Measurements from ENCODE around the gene MAGEA11. TPM values are rescaled to one million over a fixed set of nuclear protein-coding genes. Genes with fewer than 3 reads are reported as not detected.
"Not testable (repeated sequence)": the region's sequence is repeated elsewhere in the genome, so short reads cannot be mapped to it uniquely, and the experiment has no call there.

Gene MAGEA11
- total RNA-seq, 1 experiment from 2014 or later, result not detected

DNA sequence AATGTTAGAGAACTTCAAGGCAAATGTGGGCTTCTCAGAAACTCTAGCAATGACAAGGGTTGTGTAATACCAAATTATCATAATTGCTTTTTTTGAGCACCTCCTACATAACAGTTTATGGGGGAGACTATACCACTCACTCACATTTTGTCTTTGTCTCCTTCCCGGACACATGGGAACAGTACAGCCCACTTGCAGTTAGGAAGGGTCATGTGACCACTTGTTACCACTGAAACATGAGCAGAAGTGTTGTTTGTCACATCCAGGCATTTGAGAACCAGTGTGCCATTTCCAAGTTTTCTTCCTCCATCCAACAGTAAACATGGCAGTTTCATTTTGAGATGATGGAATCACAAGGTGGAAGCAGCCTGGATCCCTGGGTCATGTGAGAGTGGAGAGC, 6.9 kb downstream of the MAGEA11 start:
- DNase-seq (ENCODE audit: low read depth), result no peak

DNA sequence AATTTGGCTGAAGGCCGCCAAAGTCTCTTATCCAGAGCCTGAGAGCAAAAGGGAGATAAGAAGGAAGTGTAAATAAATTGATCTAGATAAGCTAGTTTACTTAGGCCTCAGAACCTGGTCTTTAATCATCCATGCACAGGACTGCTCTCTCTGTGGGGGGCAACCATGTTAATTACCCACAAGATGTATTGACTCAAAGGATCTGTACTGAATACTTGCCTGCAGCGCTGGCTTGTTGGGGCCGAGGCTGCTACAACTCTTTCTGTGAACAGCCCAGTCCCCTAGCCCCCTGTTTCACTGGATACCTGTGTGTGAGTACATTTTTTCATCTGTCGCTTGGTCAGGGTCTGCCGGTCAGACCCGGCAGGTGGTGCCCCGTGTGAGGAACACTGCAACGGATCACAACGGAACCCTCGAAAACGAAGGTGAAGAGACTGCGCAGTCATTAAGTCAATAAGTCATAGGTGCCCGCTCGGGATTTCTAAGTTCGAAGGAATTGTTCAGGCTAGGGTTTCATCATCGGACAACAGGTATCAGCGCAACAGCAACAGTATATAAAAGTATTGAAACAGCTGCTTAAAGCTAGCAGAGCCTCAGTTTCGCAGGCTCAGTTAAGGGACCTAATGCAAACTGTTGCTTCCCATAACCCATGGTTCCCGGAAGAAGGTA, 8.3 kb downstream of the MAGEA11 start:
- DNase-seq (ENCODE audit: low read depth), result no peak

DNA sequence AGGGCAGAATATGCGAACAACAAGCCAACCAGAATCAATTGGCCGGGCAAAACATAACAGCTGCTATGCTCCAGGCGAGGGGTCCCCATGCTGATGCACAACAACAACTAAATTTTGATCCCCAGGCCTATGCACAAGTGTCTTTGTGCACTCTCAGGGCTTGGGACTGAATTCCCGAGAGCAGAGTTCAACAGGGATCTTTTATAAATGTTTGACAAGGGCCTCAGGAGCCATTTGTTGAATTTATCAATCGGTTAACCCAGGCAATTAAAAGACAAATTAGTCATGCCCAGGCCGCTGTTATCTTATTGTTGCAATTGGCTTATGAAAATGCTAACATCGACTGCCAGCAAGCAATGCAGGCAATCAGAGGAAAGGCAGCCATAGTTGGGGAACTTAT, 9.4 kb downstream of the MAGEA11 start:
- not testable (repeated sequence) for DNase-seq (ENCODE audit: low read depth)

DNA sequence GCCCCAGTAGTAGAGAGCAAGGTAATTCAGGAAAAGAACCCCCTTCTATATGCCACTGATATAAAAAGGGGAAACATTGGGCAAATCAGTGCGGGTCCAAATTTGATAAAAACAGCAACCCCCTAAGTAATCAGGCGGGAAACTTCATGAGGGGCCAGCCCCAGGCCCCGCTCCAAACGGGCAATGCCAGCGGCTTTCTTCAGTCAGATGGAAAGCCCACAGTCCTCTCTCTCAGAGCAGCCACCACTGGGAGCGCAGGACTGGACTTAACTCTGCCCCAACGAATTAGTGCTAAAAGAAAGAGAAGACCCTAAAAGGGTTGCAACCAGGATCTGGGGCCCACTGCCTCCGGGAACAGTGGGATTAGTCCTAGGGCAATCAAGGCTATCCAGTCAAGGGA, 9.9 kb downstream of the MAGEA11 start:
- DNase-seq (ENCODE audit: low read depth), result no peak

DNA sequence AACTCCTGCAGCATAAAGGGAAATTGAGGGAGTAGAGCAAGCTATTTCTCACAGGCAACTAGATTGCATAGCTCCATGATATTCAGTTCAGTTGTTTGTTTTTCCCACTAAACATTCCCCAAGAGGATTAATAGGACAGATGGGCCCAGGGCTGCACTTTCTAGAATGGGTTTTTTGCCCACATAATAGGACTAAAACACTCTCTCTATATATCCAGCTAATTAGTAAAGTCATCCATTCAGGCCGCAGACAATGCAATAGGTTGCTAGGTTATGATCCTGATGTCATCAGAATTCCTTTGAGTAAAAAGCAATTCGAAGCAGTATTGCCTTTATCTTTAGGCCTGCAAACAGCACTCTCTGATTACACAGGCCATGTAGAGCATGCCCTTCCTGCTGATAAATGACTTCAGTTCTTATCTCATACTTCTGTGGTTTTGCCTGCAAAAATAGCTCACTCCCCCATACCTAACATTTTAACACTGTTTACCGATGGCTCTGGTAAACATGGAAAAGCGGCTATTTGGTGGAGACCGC, 11.8 kb downstream of the MAGEA11 start:
- not testable (repeated sequence) for DNase-seq (ENCODE audit: low read depth)

DNA sequence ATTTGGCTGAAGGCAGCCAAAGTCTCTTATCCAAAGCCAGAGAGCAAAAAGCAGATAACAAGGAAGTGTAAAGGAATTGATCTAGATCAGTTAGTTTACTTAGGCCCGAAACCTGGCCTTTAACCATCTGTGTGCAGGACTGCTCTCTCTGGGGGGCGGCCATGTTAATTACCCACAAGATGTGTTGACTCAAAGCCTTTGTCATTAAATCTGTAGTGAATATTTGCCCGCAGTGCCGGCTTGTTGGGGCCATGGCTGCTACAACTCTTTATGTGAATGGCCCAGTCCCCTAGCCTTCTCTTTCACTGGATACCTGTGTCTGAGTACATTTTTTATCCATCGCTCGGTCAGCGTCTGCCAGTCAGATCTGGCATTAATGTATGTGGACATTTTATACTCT, 15.4 kb downstream of the MAGEA11 start:
- DNase-seq (ENCODE audit: low read depth), result not testable (repeated sequence)

DNA sequence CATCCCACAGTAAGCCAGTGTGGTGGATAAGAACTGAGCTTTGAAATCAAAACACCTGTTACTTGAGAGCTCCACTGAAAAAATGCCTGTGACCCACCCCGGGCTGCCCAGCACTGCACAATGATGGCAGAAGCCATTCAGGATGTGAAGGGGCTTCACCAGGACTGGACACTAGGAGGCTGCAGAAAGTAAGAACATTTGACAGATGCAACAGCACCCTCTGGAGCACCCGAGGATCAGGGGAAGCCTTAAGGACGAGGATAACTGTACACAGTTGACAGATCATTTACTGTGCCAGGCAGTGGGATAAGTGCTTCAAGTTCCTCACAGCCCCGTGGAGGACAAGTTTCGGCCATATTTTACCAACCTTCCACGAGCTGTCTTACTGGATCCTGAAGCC, 30.4 kb downstream of the MAGEA11 start:
- not testable (repeated sequence) for DNase-seq (ENCODE audit: low read depth)

DNA sequence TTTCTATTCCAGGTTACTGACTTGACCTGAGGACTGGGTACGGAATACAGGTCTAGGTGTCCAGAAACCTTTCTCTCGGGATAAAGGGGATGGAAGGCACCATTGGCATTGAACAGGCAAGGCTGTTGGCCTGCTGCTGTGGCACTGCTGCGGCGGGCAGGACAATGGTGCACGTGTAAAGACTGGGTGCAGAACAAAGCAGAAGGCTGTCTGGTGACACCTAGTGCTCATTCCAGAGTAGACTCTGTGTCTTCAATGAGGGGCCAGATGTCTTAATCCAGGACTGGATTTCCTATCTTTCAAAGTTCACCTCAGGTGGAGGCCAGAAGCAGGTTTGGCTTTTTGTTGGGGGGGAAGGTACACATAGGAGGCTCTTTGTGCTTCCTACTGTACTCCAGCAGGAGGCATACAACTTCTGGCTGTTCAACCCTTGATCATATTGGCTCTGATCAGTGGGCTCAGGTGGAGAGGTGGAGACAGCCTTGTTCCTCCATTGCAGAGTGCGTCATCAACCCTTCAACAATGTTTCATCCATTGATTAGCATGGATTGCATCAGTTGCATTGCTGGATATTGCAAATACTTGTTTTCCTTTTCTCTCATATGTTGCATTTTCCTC, 34.6 kb downstream of the MAGEA11 start:
- DNase-seq (ENCODE audit: low read depth), result not testable (repeated sequence)

DNA sequence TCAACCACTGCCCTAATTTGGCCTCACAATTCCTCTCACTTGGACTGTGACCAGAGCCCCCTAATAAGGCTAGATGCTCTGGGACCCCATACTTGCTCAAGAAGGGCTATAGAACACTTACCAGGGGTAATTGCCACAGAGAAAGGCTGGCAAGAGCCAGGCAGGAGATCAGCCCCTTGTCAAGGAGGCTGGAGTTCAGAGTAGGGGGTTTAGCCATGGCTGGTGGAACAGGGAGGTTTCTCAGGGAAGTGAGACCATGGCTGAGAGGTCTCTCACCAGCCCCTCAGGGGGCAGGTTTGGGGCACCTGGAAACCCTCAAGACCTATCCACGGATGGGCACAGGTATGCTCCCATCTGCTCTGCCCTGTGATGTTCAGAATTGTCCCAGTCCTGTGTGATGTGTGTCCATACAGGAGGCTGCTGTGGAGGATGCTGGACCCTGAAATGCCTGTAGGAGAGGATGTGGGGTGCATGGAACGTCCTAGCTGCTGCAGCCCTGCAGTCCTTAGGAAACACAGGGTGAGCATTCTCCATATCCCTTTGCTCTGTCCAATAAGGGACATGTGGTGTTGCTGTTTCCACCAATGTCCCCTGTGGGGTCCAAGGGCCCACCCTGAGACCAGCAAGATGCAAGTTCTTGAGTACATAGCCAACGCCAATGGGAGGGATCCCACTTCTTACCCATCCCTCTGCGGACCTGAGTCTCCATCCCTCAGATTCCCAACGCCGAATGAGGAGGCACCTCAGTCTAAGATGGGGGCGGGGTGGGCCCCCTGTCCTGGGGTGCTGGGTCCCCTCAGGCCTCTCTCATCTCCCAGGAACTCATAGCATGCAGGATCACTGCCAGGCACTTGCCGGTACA, 45.6 kb downstream of the MAGEA11 start:
- no peak for DNase-seq (ENCODE audit: low read depth)

DNA sequence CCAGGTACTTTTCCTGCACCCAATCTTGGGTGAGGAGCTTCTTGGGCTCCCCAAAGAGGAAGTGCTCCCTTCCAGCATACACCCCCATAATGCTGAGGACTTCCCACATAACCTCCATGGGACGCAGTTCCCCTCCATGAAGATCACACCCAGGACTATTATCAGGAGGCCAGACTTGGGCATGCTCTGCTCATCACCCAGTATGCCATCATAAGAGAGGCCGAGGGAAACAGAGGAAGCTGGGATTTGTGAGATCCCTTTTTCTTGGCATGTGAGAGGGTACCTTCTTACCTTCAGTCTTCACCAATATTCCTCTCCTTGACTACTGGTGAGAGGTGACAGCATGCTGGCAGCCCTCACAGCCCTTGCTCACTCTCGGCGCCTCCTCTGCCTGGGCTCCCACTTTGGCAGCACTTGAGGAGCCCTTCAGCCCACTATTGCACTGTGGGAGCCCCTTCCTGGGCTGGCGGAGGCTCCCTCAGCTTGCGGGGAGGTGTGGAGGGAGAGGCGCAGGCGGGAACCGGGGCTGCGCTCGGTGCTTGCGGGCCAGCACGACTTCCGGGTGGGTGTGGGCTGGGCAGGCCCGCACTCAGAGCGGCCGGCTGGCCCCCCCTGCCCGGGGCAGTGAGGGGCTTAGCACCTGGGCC, 46.3 kb downstream of the MAGEA11 start:
- no peak for DNase-seq (ENCODE audit: low read depth)

DNA sequence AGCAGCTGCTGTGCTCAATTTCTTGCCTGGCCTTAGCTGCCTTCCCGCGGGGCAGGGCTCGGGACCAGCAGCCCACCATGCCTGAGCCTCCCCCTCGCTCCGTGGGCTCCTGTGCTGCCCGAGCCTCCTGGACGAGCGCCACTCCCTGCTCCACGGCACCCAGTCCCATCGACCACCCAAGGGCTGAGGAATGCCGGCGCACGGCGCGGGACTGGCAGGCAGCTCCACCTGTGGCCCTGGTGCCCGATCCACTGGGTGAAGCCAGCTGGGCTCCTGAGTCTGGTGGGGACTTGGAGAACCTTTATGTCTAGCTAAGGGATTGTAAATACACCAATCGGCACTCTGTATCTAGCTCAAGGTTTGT, 46.8 kb downstream of the MAGEA11 start:
- not testable (repeated sequence) for DNase-seq (ENCODE audit: low read depth)

DNA sequence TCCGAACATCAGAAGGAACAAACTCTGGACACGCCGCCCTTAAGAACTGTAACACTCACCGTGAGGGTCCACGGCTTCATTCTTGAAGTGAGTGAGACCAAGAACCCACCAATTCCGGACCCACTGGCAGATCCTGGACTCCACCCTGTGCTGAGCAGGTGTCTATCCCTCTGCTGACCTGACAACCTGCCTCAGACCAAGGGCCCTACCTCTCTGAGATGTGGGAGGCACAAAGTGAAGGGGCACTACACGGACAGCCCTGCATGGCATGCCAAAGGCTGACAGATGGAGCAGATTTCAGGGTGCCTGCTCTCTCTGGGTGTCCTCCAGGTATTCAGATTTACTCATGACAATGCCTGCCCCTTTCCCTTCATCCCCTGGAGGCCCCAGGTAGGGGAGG, 48.0 kb downstream of the MAGEA11 start:
- no peak for DNase-seq (ENCODE audit: low read depth)

DNA sequence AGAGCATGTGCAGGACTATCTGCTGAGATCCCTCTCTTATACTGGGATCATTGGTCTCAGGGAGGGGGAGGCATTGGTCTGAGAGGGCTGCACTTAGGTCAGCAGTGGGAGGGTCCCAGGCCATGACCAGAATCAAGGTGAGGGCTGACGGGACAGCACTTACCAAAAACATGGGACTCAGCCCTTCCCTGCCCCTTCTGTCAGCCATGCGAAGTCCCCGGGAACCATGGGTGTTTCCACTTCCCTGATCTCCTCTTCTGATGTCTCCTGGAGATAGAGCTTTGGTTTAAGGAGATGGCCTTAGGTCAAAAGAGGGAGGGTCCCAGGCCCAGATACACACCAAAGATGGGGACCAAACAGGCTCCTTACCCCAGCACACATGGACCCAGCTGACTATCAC, 49.1 kb downstream of the MAGEA11 start:
- no peak for DNase-seq (ENCODE audit: low read depth)

DNA sequence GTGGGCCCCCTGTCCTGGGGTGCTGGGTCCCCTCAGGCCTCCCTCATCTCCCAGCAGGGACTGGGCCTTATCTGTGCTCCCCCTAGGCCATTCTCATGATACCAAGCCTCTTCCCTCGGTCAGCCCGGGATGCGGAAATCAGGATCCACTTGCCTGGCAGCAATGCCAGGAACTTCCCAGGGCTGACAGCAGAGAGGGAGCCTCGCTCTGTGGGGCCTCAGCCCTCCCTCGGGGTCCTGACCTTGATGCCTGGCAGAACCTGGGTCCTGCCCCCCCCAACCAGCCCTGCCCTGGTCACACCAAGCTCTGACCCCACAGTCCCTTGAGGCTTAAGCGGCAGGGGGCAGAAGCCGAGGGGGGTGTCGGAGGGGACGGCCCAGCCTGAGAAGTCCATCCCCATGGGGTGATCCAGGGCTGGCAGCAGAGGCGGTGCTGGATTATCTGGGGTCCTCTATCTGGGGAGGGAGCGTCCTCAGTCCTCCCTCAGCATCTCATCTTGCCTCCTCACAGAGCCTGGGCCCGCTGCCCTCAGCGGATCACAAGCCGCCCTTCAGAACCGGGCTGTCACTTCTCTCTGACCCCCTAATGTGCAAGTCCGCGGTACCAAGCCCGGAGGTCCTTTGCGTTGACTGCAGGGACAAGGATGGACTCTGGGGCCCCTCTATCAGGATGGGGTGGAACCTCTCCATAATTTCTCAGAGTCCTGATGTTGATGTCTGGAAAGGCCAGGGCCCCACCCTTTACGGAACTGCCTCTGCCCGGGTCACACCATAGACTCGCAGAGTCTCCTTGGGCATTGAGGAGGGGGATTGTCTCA, 50.2 kb downstream of the MAGEA11 start:
- DNase-seq (ENCODE audit: low read depth), result not testable (repeated sequence)

DNA sequence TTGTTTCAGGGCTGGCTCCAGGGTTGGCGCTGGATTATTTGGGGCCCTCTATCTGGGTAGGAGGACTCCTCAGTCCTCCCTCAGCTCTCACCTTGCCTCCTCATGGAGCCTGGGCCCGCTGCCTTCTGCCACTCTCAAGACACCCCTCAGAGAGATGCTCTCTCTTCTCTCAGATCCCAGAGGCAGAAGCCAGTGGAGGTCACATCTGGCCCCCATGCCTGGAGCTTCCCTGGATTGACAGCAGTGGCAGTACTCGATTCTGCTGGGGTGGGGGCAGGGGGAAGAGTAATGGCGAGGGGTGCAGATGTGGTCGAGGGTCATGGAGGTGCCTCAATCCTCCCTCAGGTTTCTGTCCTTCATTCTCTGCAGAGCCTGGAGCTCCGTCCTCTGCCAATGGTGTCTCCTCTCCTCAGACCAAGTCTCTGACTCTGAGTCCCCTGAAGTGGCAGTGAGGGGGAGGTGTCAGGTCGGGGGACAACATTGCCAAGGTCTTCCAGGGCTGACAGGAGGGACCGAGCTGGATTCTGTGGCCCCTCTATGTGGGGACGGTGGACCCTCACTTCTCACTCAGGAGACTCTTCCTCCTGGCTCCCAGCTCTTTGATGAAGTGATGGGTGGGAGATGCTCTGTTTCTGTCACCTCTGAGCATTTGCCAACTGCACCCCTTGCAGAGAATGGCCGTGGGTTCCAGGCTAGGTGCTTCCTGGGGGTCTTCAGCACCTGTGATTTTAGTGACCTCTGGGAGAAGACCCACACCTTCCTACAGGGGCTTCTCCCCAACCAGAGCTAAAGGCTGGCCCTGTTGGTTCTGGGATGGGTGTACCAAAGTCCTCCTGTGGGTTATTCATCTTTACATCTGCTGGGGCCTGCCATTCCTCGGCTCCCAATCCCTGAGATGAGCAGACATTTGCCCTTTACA, 51.1 kb downstream of the MAGEA11 start:
- DNase-seq (ENCODE audit: low read depth), result no peak

Other genes starting within 250 kb of the MAGEA11 start
- gene IDS, start 206.8 kb upstream of the MAGEA11 start, total RNA-seq (2014; rRNA removed), result 54.4 and 60.5 TPM in 2 replicates
- 8.7 and 19.0 TPM in 2 replicates for gene EOLA1, start 171.0 kb upstream of the MAGEA11 start, total RNA-seq (2014; rRNA removed)
- gene HSFX3, start 162.1 kb upstream of the MAGEA11 start, total RNA-seq (2014; rRNA removed), result not detected in 2 replicates
- gene MAGEA9B, start 124.6 kb upstream of the MAGEA11 start, total RNA-seq (2014; rRNA removed), result not detected in 2 replicates
- gene HSFX2, start 116.7 kb upstream of the MAGEA11 start, total RNA-seq (2014; rRNA removed), result not detected in 2 replicates
- gene TMEM185A, start 80.3 kb upstream of the MAGEA11 start, total RNA-seq (2014; rRNA removed), result 10.4 and 11.0 TPM in 2 replicates
- 0.29 TPM in 1 of 2 replicates, not detected in the other for gene HSFX1, start 62.0 kb downstream of the MAGEA11 start, total RNA-seq (2014; rRNA removed)
- gene MAGEA9, start 69.9 kb downstream of the MAGEA11 start, total RNA-seq (2014; rRNA removed), result not detected in 2 replicates
- not detected in 2 replicates for gene MAGEA8, start 169.1 kb downstream of the MAGEA11 start, total RNA-seq (2014; rRNA removed)
- gene HSFX4, start 217.5 kb downstream of the MAGEA11 start, total RNA-seq (2014; rRNA removed), result not detected in 2 replicates
- gene EOLA2, start 226.4 kb downstream of the MAGEA11 start, total RNA-seq (2014; rRNA removed), result 20.1 and 20.7 TPM in 2 replicates

Data from LHCN-M2 (cell line).